ENCODE measurements around the gene TSPAN14.
"Not testable (repeated sequence)": the region's sequence is repeated elsewhere in the genome, so short reads cannot be mapped to it uniquely, and the experiment has no call there.

TSPAN14 gene

DNA sequence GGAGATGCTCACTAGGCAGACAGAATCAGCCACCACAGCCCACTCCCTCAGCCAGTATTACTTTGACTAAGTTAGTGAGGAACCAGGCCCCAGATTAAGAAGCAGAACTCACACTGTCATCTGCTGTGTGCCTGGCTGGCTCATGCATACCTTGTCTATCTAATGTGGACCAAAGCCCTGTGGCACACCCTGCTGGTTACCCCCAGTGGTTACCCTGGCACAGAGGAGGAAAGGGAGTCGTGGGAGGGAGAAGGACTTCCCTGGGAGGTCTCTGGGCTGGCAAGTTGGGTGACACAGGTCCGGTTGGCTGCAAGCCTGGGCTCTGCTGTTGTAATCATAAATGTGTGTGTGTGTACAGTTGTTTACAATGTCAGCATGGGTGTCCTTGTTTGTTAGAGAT is 76.1 kb downstream of the TSPAN14 start:
- peak in 2 of 5 donors; percentile 22 to 60 for DNase-seq

DNA sequence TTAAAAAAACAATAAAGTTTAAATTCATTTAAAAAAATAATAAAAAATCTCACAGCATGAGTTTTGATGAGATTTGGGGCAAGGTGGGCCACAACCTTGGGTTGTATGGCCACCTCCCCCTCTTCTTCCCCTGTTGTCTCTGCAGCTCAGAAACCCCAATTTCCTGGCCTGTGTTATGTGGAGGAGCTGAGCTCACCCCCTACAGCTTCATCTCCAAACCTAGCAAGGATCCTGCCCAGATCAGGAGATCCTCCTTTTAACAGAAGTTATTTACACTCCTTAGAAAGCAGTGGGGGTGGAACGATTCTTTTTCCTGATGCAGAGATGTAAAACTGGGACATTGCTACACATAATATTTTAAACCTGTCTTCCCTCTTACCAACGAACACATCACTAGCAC is 76.7 kb downstream of the TSPAN14 start:
- DNase-seq: no peak

- no peak for DNase-seq
These were observed 78.5 kb downstream of the TSPAN14 start for GRCh38 chr10:80532571-80532970.

DNA sequence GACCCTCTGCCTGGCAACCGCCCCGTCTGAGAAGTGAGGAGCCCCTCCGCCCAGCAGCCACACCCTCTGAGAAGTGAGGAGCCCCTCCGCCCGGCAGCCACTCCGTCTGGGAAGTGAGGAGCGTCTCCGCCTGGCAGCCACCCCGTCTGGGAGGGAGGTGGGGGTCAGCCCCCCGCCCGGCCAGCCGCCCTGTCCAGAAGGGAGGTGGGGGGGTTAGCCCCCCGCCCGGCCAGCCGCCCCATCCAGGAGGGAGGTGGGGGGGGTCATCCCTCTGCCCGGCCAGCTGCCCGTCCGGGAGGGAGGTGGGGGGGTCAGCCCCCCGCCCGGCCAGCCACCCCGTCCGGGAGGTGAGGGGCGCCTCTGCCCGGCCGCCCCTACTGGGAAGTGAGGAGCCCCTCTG is 79.9 kb downstream of the TSPAN14 start:
- DNase-seq: not testable (repeated sequence)

DNA sequence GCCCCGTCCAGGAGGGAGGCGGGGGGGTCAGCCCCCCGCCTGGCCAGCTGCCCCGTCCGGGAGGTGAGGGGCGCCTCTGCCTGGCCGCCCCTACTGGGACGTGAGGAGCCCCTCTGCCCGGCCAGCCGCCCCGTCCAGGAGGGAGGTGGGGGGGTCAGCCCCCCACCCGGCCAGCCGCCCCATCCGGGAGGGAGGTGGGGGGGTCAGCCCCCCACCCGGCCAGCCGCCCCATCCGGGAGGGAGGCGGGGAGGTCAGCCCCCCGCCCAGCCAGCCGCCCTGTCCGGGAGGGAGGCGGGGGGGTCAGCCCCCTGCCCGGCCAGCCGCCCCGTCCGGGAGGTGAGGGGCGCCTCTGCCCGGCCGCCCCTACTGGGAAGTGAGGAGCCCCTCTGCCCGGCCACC is 80.5 kb downstream of the TSPAN14 start:
- DNase-seq: not testable (repeated sequence)

DNA sequence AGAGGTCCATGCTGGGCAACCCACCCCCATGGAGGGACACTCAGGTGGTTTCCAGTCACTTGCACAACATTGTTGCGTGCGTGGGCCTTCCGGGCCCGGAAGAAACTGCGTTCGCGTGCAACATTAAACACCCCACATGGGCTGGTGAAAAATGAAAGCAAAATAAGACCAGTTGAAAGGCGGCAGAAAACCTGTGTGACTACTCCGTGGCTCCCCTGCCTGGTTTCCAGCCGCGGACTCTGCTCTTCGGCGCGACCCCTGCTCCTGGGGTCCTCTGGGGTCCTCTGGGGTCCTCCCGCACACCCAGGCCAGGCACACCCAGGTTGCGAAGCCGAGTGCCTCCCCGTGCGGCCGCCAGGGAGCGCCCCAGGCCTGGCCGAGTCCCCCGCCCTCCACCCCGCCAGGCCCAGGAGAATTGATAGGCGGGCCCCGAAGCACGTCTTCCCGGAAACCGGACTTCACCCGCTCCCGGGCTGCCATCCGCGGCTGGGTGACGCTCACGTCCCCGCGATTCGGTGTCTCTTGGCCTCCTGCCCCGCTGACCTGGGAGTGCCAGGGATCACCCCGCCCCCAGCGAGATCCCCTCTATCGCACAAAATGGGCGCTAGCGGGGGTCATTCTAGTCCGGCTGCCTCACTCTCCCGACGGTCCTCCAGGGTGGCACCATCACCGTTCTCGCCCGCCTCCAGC is 81.7 kb downstream of the TSPAN14 start:
- DNase-seq: peak; percentile 37 to 81 (median 64)

DNA sequence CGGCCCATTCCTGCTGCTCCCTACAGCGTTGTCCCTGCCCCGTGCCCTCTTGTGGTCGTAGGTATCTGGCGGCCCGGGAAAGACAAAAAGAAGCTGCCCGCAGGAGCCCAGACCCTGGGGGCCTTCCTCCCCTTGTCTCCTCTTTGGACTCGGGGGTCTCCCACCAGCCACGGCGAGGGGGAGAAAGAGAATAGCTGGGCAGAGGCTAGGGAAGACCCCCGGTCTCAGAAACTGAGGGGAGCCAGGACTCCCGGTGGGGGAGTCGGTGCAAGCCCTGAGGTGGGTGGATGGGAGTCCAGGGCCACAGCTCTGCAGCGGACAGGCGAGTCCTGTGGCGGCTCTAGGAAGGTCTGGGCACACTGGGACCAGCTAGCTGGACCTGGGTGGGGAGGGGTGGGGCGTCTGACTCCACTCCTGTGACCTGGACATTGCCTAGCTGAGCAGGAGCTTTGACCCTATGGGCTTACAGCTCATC is 82.3 kb downstream of the TSPAN14 start:
- no peak for DNase-seq

DNA sequence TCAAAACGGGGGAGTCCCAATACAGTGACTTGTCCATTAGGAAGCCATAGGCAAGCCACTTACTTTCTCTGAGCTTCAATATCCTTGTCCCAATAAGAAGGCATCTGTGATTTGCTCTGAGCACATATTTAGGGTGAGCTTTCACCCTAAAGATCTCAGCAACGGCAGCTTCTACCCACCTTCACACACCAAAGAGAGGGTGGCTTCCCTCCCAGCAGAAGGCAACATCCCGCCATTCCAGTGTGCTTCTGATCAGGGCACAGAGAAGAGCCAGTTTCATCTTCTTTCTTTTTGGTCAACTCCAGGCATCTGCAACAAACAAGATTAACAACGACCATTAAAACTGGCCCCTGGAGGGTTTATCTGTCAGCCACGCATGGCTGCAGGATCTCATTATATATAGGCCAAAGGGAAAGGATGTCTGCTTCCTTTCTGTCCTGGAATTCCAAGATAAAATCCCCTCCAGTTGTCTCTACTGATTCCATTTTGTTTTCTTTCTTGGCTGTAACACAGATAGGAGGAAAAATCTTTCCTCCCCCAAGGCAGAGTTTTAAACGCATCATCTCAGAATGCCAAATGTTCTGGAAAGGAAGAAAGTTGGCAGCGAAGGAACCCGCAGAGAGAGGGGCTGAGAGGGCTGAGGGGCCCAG is 83.1 kb downstream of the TSPAN14 start:
- no peak for DNase-seq

DNA sequence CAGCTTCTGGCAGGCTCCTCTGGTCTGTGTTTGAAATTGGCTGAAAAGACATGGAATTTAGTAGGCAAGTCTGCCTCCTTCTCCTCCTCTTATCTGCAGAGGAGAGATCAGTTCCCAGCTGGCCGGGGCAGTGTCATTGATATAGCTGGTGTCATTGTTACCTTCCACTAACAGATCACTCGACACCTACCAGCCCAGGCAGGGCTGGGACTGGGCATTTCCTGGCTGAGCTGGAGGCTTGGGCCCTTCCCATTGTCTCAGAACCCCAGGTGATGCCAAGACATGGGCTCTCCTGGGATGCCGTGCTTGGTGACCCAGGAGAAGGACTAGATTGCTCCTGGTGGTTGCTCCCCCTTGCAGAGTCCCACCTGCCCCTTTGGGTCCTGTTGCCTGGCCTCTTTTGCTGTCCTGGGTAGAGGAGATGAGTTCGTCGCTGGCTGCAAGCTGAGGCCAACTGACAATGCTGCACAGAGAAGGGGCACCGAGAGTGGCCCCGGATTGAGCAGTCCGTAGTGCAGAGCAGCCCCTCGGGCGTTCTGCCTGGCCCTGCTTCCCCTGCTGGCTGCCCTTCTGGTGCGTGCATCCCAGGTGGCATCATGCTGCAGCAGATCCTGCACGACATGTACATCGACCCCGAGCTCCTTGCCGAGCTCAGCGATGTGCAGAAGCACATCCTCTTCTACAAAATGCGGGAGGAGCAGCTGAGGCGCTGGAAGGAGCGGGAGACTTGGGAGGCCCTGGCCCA is 83.8 kb downstream of the TSPAN14 start, which contains the start of gene SH2D4B:
SH2D4B (plus strand) TSS at position 167 of the 745 bp plus-strand sequence; CDS start at position 597, 430 bp downstream.
- no peak for DNase-seq

DNA sequence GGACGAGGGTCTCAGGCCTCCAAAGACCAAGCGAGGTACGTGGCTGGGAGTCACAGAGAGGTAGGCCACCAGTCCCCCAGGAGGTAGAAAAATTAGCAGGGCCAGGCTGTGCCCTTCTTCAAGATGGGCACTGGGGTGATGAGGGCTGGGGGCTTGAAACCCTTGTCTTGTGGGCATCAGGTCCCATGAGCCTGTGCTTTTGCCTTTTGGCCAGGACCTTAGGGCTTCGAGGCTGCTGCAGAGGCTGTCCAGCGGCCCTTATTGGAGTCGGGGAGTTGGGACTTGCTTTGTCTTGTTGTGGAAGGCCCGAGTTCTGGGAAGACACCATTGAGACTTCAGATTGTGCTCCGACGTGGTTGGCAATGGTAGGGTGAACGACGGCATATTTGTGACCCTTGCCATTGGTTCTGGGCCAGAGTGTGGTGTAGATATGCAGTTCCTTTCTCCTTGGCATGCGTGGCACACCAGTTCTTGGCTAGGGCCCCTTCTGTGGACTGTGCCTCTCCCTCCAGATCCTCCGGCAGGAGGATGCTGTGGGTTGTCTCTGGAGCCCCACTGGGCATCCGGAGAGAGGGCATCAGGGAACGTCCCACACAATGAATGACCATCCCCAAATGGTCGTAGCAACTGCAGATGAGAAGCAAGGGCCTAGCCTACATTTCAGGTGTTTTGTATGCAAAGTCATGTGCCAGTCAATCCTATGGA is 84.5 kb downstream of the TSPAN14 start:
- no peak for DNase-seq

DNA sequence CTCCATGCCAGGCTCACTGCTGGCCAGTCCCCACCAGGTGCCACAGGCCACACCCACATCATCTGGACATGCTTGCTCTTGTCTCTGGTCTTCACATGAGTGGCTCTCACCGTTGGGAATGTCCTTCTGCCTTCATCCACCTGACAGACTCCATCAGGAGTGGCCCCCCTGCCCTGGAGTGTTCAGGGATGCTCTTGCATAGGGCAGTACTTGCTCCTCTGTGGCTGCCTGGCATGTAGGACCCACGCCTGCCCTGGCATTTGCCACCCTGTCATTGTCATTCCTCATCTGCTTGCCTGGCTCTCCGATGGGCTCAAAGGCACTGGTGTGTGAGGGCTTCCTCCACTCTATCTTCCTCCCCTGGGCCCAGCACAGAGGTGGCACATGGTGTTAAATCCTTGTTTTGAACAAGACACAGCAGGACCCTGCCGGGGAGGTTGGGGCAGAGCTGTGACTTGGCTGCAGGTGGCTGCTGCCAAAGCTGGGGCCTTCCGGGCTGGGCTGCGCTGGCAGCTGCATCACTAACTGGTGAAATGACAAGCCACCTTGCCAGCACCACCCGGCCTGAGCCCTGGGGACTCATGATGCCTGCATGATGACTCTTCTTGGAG is 85.4 kb downstream of the TSPAN14 start:
- no peak for DNase-seq

GRCh38 chr10:80540136-80540535 is 86.0 kb downstream of the TSPAN14 start:
- no peak for DNase-seq

DNA sequence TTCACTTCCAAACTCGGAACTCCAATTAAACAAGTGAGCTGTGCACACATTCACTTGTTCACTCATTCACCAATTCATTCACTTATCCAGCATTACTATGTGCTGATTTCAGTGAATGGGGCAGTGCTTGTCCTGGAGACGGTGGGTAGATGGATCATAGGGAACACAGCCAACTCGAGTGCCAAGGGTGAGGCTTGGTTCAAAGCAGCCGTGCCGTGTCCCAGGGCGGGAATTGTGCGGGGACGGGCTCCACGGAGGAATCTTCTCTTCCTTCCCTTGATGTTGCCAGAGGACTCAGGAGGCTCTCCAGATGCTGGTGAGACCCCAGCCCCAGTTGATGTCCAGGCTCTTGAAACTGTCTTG is 86.5 kb downstream of the TSPAN14 start:
- DNase-seq: no peak

DNA sequence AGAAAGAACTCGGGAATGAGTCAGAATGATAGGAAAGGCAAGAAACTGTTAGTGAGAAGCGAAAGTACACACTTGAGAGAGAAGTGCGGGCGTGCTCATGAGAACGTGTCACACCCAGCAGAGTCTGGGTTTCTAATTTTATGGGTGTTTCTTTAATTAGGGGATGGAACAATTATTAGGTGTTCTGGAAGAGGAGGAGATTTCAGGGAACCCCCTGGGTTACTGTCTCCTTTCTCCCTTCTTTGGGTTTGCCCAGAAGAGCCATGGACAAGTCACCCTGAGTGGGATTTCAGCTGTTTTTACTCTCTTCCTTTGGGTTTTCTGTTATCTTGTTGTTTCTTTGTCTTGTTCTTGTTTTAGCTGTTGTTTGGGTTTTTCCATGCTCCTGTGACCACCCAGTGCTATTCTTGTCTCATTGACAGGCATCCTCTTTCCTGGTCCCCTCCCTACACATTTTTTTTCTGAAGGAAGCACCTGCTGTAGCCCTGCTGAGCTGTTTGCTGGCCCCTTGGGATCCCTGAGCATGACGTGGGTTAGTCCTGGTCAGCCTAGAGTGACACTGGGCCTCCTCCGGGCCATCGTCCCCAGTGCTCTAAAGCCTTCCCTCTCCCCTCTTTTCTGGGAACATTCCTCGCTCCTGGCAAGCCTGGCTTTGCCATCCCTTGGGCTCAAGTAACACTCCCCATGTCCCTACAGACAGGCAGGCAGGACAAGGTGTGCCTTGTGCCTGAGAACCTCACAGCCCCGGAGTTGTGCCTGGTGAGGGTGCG is 87.1 kb downstream of the TSPAN14 start:
- no peak for DNase-seq

GRCh38 chr10:80542053-80542452 is 87.9 kb downstream of the TSPAN14 start:
- no peak for DNase-seq

GRCh38 chr10:80542652-80543318 is 88.7 kb downstream of the TSPAN14 start:
- DNase-seq: no peak

GRCh38 chr10:80543319-80543672 is 89.2 kb downstream of the TSPAN14 start:
- not testable (repeated sequence) for DNase-seq

- no peak for DNase-seq
These were observed 90.3 kb downstream of the TSPAN14 start for GRCh38 chr10:80544316-80544953.

- no peak for DNase-seq
These were observed 91.3 kb downstream of the TSPAN14 start for GRCh38 chr10:80545258-80545881.

DNA sequence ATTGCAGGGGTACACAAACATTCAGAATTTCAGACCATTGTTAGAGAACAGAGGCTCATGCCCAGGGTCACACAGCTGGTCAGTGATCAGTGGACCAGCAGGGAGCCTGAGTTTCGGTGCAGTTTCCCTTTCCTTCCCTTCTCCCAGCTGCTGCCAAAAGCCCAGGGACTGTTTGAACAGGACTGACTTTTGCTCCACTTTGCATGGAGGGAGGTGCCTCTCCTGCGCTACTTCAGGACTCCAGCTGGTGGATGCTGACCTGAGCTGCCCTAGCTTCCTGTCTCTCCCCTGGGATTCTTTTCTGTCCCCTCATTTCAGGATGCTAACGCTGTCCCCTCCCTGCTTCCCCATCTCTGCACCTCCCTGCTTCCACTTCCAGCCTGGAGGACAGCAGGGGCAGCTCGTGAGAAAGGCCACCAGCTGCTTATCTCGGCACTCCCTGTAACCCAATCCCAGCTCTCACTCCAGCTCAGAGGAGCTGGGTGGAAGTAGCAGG is 98.1 kb downstream of the TSPAN14 start:
- no peak for DNase-seq
